ENCODE measurements around the gene CYGB.

The CYGB gene

GRCh38 chr17:76480632-76481031 lies 56.9 kb downstream of the CYGB start:
- ATAC-seq (peak; percentile 15), DNase-seq (no peak)

- no peak for ATAC-seq
- no peak for DNase-seq
Observed at GRCh38 chr17:76479515-76480060, 57.9 kb downstream of the CYGB start.

GRCh38 chr17:76478730-76479514 lies 58.6 kb downstream of the CYGB start:
- ATAC-seq (no peak), DNase-seq (no peak)

- no peak for DNase-seq
- ATAC-seq, result no peak
Observed at GRCh38 chr17:76478097-76478496, 59.4 kb downstream of the CYGB start.

- DNase-seq (no peak), ATAC-seq (no peak)
Observed at GRCh38 chr17:76477576-76477975, 59.9 kb downstream of the CYGB start.
